GM21737 (cell line): ENCODE measurements around the gene ZNF267.
"Not testable (repeated sequence)": the region's sequence is repeated elsewhere in the genome, so short reads cannot be mapped to it uniquely, and the experiment has no call there.

Experiments used
- ATAC-seq: cut with Tn5 transposase; IDR thresholded peaks from one replicate; pipeline ENCODE4 v1.9.1; 2021; ENCODE audit warnings: mild to moderate bottlenecking, moderate library complexity; ENCODE audit not compliant: unreplicated experiment

ZNF267 gene

GRCh38 chr16:31877876-31878642 is 4.5 kb downstream of the ZNF267 start:
- no peak for ATAC-seq

DNA sequence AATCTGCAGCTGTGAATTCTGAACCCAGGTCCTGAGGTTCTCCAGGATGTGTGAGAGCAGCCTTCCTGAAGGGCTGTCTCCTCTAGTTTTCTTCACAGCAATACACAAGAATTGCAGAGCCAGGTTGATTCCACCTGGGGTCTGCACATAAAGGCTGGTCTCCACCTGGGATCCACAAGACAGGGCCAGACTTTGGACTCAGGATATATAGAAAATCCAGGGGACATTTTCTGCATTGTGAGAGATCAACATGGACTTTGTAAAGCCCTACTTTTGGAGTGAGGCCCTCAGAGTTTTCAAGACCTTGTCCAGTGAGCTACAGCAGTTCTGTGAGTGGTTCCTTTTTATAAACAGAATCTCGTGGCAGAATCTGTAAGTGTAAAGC is 6.3 kb downstream of the ZNF267 start:
- ATAC-seq, result no peak

DNA sequence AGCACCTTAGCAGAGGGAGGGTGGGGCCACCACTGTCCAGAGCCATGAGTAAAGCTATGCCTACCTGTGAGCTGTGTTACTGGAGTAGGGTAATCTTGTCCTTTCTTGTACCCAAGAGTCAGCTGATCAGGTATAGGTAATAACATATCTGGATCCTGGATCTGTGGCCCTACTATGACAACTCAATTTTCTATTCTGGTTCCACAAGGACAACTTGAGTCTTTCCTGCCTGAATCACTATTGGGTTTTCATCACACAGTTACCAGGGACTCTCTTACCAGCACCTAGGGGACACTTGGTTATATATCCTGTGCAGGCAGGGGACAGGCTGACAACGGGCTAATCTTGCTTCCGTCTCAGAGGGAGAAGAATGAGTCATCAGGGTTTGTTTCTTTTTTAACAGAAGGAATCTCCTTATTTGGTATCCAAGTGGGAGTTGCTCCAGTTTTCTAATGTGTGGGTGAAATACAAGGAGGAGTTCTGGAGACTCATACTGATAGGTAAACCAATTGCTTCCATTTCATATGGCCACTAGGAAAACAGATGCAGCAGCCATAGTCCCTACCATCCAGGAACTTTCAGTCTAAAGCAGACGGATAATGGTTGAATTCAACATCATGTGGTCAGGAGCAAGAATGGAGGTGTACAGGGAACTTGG is 6.8 kb downstream of the ZNF267 start:
- peak; percentile 41 for ATAC-seq

- no peak for ATAC-seq
Measured at GRCh38 chr16:31886227-31886626, 12.6 kb downstream of the ZNF267 start.

DNA sequence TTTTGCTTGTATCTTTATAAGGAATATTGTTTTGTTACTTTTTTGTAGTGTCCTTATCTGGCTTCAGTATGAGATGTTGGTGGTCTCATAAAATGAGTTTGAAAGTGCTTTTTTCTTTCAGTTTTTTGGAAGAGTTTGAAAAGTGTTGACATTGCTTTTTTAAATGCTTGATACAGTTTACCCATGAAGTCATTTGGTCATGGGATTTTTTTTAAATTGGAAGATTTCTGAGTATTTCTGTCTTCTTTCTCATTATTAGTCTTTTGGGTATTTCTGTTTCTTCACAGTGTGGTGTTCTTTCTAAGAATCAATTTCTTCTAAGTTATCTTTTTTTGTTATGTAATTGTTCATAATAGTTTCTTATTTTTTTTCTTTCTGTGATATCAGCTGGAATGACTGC is 15.1 kb downstream of the ZNF267 start:
- ATAC-seq, result no peak

- not testable (repeated sequence) for ATAC-seq
Measured at GRCh38 chr16:31892111-31892510, 18.5 kb downstream of the ZNF267 start.

- no peak for ATAC-seq
Measured at GRCh38 chr16:31893824-31894223, 20.2 kb downstream of the ZNF267 start.

GRCh38 chr16:31897283-31897682 is 23.7 kb downstream of the ZNF267 start:
- ATAC-seq, result no peak

- ATAC-seq, result no peak
Measured at GRCh38 chr16:31899505-31899904, 25.9 kb downstream of the ZNF267 start.

DNA sequence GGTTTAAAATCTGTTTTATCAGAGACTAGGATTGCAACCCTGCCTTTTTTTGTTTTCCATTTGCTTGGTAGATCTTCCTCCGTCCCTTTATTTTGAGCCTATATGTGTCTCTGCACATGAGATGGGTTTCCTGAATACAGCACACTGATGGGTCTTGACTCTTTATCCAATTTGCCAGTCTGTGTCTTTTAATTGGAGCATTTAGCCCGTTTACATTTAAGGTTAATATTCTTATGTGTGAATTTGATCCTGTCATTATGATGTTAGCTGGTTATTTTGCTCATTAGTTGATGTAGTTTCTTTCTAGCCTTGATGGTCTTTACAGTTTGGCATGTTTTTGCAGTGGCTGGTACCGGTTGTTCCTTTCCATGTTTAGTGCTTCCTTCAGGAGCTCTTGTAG is 31.0 kb downstream of the ZNF267 start:
- not testable (repeated sequence) for ATAC-seq

- ATAC-seq, result no peak
Measured at GRCh38 chr16:31913668-31914067, 40.1 kb downstream of the ZNF267 start.

DNA sequence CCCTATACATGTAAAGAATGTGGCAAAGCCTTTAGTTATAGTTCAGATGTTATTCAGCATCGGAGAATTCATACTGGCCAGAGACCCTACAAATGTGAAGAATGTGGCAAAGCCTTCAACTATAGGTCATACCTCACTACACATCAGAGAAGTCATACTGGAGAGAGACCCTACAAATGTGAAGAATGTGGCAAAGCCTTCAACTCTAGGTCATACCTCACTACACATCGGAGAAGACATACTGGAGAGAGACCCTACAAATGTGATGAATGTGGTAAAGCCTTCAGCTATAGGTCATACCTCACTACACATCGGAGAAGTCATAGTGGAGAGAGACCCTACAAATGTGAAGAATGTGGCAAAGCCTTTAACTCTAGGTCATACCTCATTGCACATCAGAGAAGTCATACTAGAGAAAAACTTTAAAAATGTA is 42.5 kb downstream of the ZNF267 start:
- ATAC-seq, result no peak

GRCh38 chr16:31920373-31920772 is 46.8 kb downstream of the ZNF267 start:
- ATAC-seq, result no peak

GRCh38 chr16:31951806-31952205 is 78.2 kb downstream of the ZNF267 start:
- ATAC-seq, result not testable (repeated sequence)

DNA sequence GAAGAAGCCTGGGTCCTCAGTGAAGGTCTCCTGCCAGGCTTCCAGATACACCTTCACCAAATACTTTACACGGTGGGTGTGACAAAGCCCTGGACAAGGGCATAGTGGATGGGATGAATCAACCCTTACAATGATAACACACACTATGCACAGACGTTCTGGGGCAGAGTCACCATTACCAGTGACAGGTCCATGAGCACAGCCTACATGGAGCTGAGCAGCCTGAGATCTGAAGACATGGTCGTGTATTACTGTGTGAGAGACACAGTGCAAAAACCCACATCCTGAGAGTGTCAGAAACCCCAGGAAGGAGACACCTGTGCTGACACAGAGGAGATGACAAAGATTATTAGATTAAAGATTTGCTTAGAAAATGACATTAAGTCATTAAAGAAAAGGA is 78.6 kb downstream of the ZNF267 start:
- ATAC-seq, result not testable (repeated sequence)

DNA sequence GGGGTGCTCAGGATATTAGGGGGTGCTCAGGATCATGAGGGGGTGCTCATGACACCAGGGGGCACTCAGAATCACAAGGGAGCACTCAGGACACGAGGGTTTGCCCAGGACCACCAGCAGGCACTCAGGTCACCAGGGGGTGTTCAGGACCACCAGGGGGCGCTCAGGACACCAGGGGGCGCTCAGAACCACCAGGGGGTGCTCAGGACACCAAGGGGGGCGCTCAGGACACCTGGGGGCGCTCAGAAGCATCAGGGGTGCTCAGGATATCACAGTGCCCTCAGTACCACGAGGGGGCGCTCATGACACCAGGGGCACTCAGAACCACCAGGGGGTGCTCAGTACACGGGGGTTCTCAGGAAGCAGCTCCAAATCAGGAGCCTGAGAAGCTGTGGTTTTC is 82.6 kb downstream of the ZNF267 start:
- ATAC-seq, result not testable (repeated sequence)

DNA sequence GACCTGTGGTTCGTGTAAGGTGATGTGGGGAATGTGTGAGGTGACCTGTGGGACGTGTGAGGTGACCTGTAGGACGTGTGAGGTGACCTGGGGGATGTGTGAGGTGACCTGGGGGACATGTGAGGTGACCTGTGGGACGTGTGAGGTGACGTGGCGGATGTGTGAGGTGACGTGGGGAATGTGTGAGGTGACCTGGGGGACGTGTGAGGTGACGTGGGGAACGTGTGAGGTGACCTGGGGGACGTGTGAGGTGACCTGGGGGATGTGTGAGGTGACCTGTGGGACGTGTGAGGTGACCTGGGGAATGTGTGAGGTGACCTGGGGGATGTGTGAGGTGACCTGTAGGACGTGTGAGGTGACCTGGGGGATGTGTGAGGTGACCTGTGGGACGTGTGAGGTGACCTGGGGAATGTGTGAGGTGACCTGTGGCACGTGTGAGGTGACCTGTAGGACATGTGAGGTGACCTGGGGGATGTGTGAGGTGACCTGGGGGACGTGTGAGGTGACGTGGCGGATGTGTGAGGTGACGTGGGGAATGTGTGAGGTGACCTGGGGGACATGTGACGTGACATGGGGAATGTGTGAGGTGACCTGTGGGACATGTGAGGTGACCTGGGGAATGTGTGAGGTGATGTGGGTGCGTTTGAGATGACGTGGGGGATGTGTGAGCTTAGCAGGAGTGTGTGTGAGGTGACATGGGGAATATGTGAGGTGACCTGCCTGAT is 86.7 kb downstream of the ZNF267 start:
- not testable (repeated sequence) for ATAC-seq
